Mucosa of gallbladder (tissue), 1 donor: ENCODE data around the gene XPA. TPM values are rescaled to one million over a fixed set of nuclear protein-coding genes. Genes with fewer than 3 reads are reported as not detected.
"Not testable (repeated sequence)": the region's sequence is repeated elsewhere in the genome, so short reads cannot be mapped to it uniquely, and the experiment has no call there.

ENCODE experiments used
- DNase-seq: peaks from one replicate; pipeline ENCODE4 v3.0.0-alpha.2; 2020; ENCODE audit warnings: low spot score
- total RNA-seq: library from RNA; stranded (reverse); gene quantifications from one replicate; pipeline ENCODE4 v1.2.1, GENCODE V29; 2021
- donor health status: DM: no; HTN: no; CAD: no.

XPA gene
- total RNA-seq, result 13.5 TPM

GRCh38 chr9:97696803-97697601, at the start of gene XPA:
XPA (minus strand) TSS chr9:97697340; CDS start chr9:97697292, 48 bp downstream.
- peak; percentile 97 for DNase-seq

GRCh38 chr9:97744710-97745708, 47.9 kb upstream of the XPA start:
- DNase-seq, result no peak

- not testable (repeated sequence) for DNase-seq
Observed at GRCh38 chr9:97744025-97744424, 46.9 kb upstream of the XPA start.

GRCh38 chr9:97742545-97742944, 45.4 kb upstream of the XPA start:
- DNase-seq, result no peak

- DNase-seq, result no peak
Observed at GRCh38 chr9:97741947-97742346, 44.8 kb upstream of the XPA start.

- DNase-seq, result peak; percentile 44
Observed at GRCh38 chr9:97740848-97741821, 44.0 kb upstream of the XPA start.

GRCh38 chr9:97737429-97737828, 40.3 kb upstream of the XPA start:
- no peak for DNase-seq

- DNase-seq, result no peak
Observed at GRCh38 chr9:97735070-97735600, 38.0 kb upstream of the XPA start.

GRCh38 chr9:97726716-97727115, 29.6 kb upstream of the XPA start:
- DNase-seq, result no peak

- DNase-seq, result no peak
Observed at GRCh38 chr9:97723819-97724218, 26.7 kb upstream of the XPA start.

- no peak for DNase-seq
Observed at GRCh38 chr9:97722331-97722730, 25.2 kb upstream of the XPA start.

GRCh38 chr9:97721396-97721795, 24.3 kb upstream of the XPA start:
- DNase-seq, result no peak

- no peak for DNase-seq
Observed at GRCh38 chr9:97717866-97718265, 20.7 kb upstream of the XPA start.

GRCh38 chr9:97714435-97714834, 17.3 kb upstream of the XPA start:
- no peak for DNase-seq

GRCh38 chr9:97711223-97711626, 14.1 kb upstream of the XPA start:
- no peak for DNase-seq

GRCh38 chr9:97710356-97711222, 13.4 kb upstream of the XPA start:
- DNase-seq, result peak; percentile 46

- DNase-seq, result no peak
Observed at GRCh38 chr9:97706246-97706645, 9.1 kb upstream of the XPA start.

- no peak for DNase-seq
Observed at GRCh38 chr9:97705354-97705950, 8.3 kb upstream of the XPA start.

- DNase-seq, result no peak
Observed at GRCh38 chr9:97704851-97705250, 7.7 kb upstream of the XPA start.

GRCh38 chr9:97704345-97704677, 7.2 kb upstream of the XPA start:
- no peak for DNase-seq
